AG04450 (cell line): ENCODE measurements around the gene CNOT2. TPM values are rescaled to one million over a fixed set of nuclear protein-coding genes. Genes with fewer than 3 reads are reported as not detected.

Source experiments
- CTCF ChIA-PET: fragments of 300-600, 350-600 bp; formaldehyde crosslinking; extraction: SDS; loops from one replicate; lab custom pipeline; 2022; ENCODE audit warnings: antibody characterized with exemption, inconsistent platforms; lab: Charles Lee
- POLR2A ChIA-PET: fragments of 350-600 bp; formaldehyde crosslinking; extraction: SDS; loops from one replicate; lab custom pipeline; 2021; ENCODE audit warnings: antibody characterized with exemption, inconsistent platforms; lab: Yijun Ruan, JAX
- DNase-seq: peaks from one replicate; pipeline ENCODE4 v3.0.0-alpha.2; 2011; ENCODE audit warnings: low read depth, low spot score
- H3K27ac ChIP-seq: one replicate; pipeline ENCODE4 v1.5.1; 2012; ENCODE audit warnings: low read depth, low read length, control low read depth
- H3K27me3 ChIP-seq: one replicate; pipeline ENCODE4 v1.6.0; 2012; ENCODE audit warnings: low read length; ENCODE audit not compliant: control insufficient read depth, insufficient read depth
- H3K4me3 ChIP-seq: 2 replicates; pipeline ENCODE4 v1.5.1; 2011; ENCODE audit warnings: mild to moderate bottlenecking, low read depth, low read length, control low read depth
- H3K9me3 ChIP-seq: 2 replicates; pipeline ENCODE4 v1.5.1; 2012; ENCODE audit warnings: low read length; ENCODE audit not compliant: control insufficient read depth, insufficient read depth
- CTCF ChIP-seq: IDR thresholded peaks from 2 replicates; pipeline ENCODE4 v1.5.1; 2011; ENCODE audit warnings: low read depth, low read length, control low read depth, inconsistent platforms
- polyA plus RNA-seq: library from polyadenylated mRNA; depleted of rRNA; stranded (reverse); fragments of >200 nt; gene quantifications from 2 replicates; pipeline ENCODE4 v1.2.3, GENCODE V29; 2011

CNOT2 gene
- polyA plus RNA-seq, 1 experiment: 74.3 TPM

- Histone ChIP-seq H3K4me3 (no peak overlapping the region), H3K27me3 (no peaks in the 10 kb centered on the region), H3K27ac (no peak overlapping the region), H3K9me3 (no peaks in the 10 kb centered on the region)
- CTCF ChIA-PET: no interaction called here
- no peak for DNase-seq
- POLR2A ChIA-PET: interaction anchor here (1.2 kb wide), 1 partner anchor 11 kb away, joined by 3 read pairs; no protein-coding TSS in a partner anchor
- TF ChIP-seq CTCF: no peak
Observed at GRCh38 chr12:70255311-70255710, 12.1 kb downstream of the CNOT2 start.

GRCh38 chr12:70258605-70259403, 15.6 kb downstream of the CNOT2 start:
- TF ChIP-seq CTCF: no peak
- ChIA-PET POLR2A (no interaction called here), CTCF (interaction anchor here (1.3 kb wide), 1 partner anchor 359 kb away, joined by 3 read pairs; no protein-coding TSS in a partner anchor)
- H3K4me3 ChIP-seq: no peak overlapping the region
- H3K27me3 ChIP-seq: no peaks in the 10 kb centered on the region
- DNase-seq: no peak
- no peak overlapping the region for H3K27ac ChIP-seq
- peaks cover 4% of the 10 kb centered on the region; the same call in 1 of the 2 replicates for H3K9me3 ChIP-seq

GRCh38 chr12:70260646-70261045, 17.4 kb downstream of the CNOT2 start:
- Histone ChIP-seq H3K4me3 (no peak overlapping the region), H3K27ac (no peak overlapping the region), H3K27me3 (no peaks in the 10 kb centered on the region), H3K9me3 (peaks cover 4% of the 10 kb centered on the region; the same call in 1 of the 2 replicates)
- TF ChIP-seq CTCF: no peak
- ChIA-PET POLR2A (no interaction called here), CTCF (no interaction called here)
- no peak for DNase-seq

- no peak overlapping the region for H3K27ac ChIP-seq
- no peak for DNase-seq
- ChIA-PET POLR2A (no interaction called here), CTCF (no interaction called here)
- H3K4me3 ChIP-seq: no peak overlapping the region
- no peak for TF ChIP-seq CTCF
- H3K9me3 ChIP-seq: peaks cover 4% of the 10 kb centered on the region; the same call in 1 of the 2 replicates
- no peaks in the 10 kb centered on the region for H3K27me3 ChIP-seq
Observed at GRCh38 chr12:70264067-70264867, 21.0 kb downstream of the CNOT2 start.

GRCh38 chr12:70265132-70265531, 21.9 kb downstream of the CNOT2 start:
- DNase-seq: no peak
- ChIA-PET POLR2A (no interaction called here), CTCF (no interaction called here)
- TF ChIP-seq CTCF: no peak
- Histone ChIP-seq H3K27ac (no peak overlapping the region), H3K4me3 (no peak overlapping the region), H3K27me3 (no peaks in the 10 kb centered on the region), H3K9me3 (peaks cover 4% of the 10 kb centered on the region; the same call in 1 of the 2 replicates)
